MM.1S (cell line): Measurements from ENCODE around the gene ABCB4.
"Not testable (repeated sequence)": the region's sequence is repeated elsewhere in the genome, so short reads cannot be mapped to it uniquely, and the experiment has no call there.

ENCODE experiments used
- DNase-seq: peaks from one replicate; pipeline ENCODE4 v3.0.0-alpha.2; 2015
- H2AFZ ChIP-seq: fragments of 300-600 bp; sonication (generic); 2 replicates; pipeline ENCODE4 v1.6.0; 2016; ENCODE audit warnings: antibody characterized with exemption, low read length
- H3F3A ChIP-seq: fragments of 300-600 bp; sonication (generic); 2 replicates; pipeline ENCODE4 v1.6.1; 2016; ENCODE audit warnings: mild to moderate bottlenecking, antibody characterized with exemption, low read length, moderate library complexity, mixed read lengths; ENCODE audit not compliant: insufficient read depth
- H3K27ac ChIP-seq: fragments of 300-600 bp; sonication (generic); 2 replicates; pipeline ENCODE4 v1.5.1; 2016; ENCODE audit warnings: mild to moderate bottlenecking, low read length
- H3K27me3 ChIP-seq: fragments of 300-600 bp; sonication (generic); replicated peaks from 2 replicates; pipeline ENCODE4 v1.6.0; 2016; ENCODE audit warnings: low read length; ENCODE audit not compliant: insufficient read depth
- H3K36me3 ChIP-seq: fragments of 300-600 bp; sonication (generic); replicated peaks from 2 replicates; pipeline ENCODE4 v1.6.1; 2016; ENCODE audit warnings: mild to moderate bottlenecking, low read length, mixed read lengths; ENCODE audit not compliant: insufficient read depth
- H3K4me1 ChIP-seq: fragments of 300-600 bp; sonication (generic); 2 replicates; pipeline ENCODE4 v1.6.1; 2016; ENCODE audit warnings: low read length, mixed read lengths
- H3K4me2 ChIP-seq: fragments of 300-600 bp; sonication (generic); 2 replicates; pipeline ENCODE4 v1.6.0; 2016; ENCODE audit warnings: low read depth, low read length
- H3K4me3 ChIP-seq: fragments of 300-600 bp; sonication (generic); 2 replicates; pipeline ENCODE4 v1.5.1; 2016; ENCODE audit warnings: low read length, mixed read lengths
- H3K79me2 ChIP-seq: fragments of 300-600 bp; sonication (generic); 2 replicates; pipeline ENCODE4 v1.6.1; 2016; ENCODE audit warnings: mixed run types, low read length, mixed read lengths
- H3K9ac ChIP-seq: fragments of 300-600 bp; sonication (generic); 2 replicates; pipeline ENCODE4 v1.6.1; 2016; ENCODE audit warnings: low read length, mixed read lengths
- H3K9me2 ChIP-seq: fragments of 300-600 bp; sonication (generic); replicated peaks from 2 replicates; pipeline ENCODE4 v1.6.1; 2016; ENCODE audit warnings: mild to moderate bottlenecking, low read length, mixed read lengths; ENCODE audit not compliant: insufficient read depth
- H3K9me3 ChIP-seq: fragments of 300-600 bp; sonication (generic); replicated peaks from 2 replicates; pipeline ENCODE4 v1.6.1; 2016; ENCODE audit warnings: mild to moderate bottlenecking, low read length, mixed read lengths; ENCODE audit not compliant: insufficient read depth
- H4K20me1 ChIP-seq: fragments of 300-600 bp; sonication (generic); 2 replicates; pipeline ENCODE4 v1.6.1; 2016; ENCODE audit warnings: mild to moderate bottlenecking, low read length, moderate library complexity, mixed read lengths; ENCODE audit not compliant: insufficient read depth
- CTCF ChIP-seq: fragments of 300-600 bp; sonication (generic); IDR thresholded peaks from 2 replicates; pipeline ENCODE4 v1.5.1; 2016; ENCODE audit warnings: antibody characterized with exemption, low read length, mixed read lengths
- EZH2 ChIP-seq: fragments of 300-600 bp; sonication (generic); optimal IDR thresholded peaks from 2 replicates; pipeline ENCODE3; 2017; ENCODE audit warnings: low read depth, mild to moderate bottlenecking, antibody characterized with exemption, low read length, mixed read lengths
- EZH2phosphoT487 ChIP-seq: fragments of 300-600 bp; sonication (generic); IDR thresholded peaks from 2 replicates; pipeline ENCODE4 v1.6.1; 2018; ENCODE audit warnings: antibody characterized with exemption, low read length

The ABCB4 gene

GRCh38 chr7:87465534-87465880 lies 10.0 kb downstream of the ABCB4 start:
- not testable (repeated sequence) for H3F3A ChIP-seq, H3K4me2 ChIP-seq

GRCh38 chr7:87464830-87465533 lies 10.5 kb downstream of the ABCB4 start:
- not testable (repeated sequence) for H3K9ac ChIP-seq, H3K4me3 ChIP-seq, DNase-seq, H3F3A ChIP-seq, H3K36me3 ChIP-seq, H3K27me3 ChIP-seq, H3K4me1 ChIP-seq, H4K20me1 ChIP-seq, H3K4me2 ChIP-seq, H2AFZ ChIP-seq, H3K9me2 ChIP-seq, H3K79me2 ChIP-seq, H3K9me3 ChIP-seq, H3K27ac ChIP-seq

More at GRCh38 chr7:87465534-87465880, 10.0 kb downstream of the ABCB4 start:
- not testable (repeated sequence) for H3K9ac ChIP-seq, H4K20me1 ChIP-seq, H3K4me3 ChIP-seq, DNase-seq, H3K27ac ChIP-seq, H3K27me3 ChIP-seq, H3K9me2 ChIP-seq, H3K79me2 ChIP-seq, H2AFZ ChIP-seq, H3K36me3 ChIP-seq, H3K9me3 ChIP-seq, H3K4me1 ChIP-seq

- DNase-seq, result no peak
- Histone ChIP-seq H3K4me3 (no peak overlapping the region), H3F3A (no peaks in the 10 kb centered on the region), H4K20me1 (no peaks in the 10 kb centered on the region), H3K27me3 (no peaks in the 10 kb centered on the region), H3K36me3 (no peaks in the 10 kb centered on the region), H3K27ac (no peak overlapping the region), H3K9me3 (no peaks in the 10 kb centered on the region), H2AFZ (no peak overlapping the region), H3K9me2 (no peaks in the 10 kb centered on the region), H3K4me1 (no peaks in the 10 kb centered on the region), H3K9ac (no peak overlapping the region), H3K4me2 (no peak overlapping the region), H3K79me2 (no peaks in the 10 kb centered on the region)
- TF ChIP-seq CTCF (no peak), EZH2phosphoT487 (no peak), EZH2 (no peak)
Measured at GRCh38 chr7:87463982-87464381, 11.5 kb downstream of the ABCB4 start.

- H3K9ac ChIP-seq, H3K79me2 ChIP-seq, H3K4me3 ChIP-seq, H3K4me1 ChIP-seq, H3K9me2 ChIP-seq, H3K27me3 ChIP-seq, H3K36me3 ChIP-seq, DNase-seq, H3K9me3 ChIP-seq, H3F3A ChIP-seq, H3K27ac ChIP-seq, H4K20me1 ChIP-seq, H2AFZ ChIP-seq, H3K4me2 ChIP-seq: not testable (repeated sequence)
Measured at GRCh38 chr7:87460444-87460843, 15.0 kb downstream of the ABCB4 start.

GRCh38 chr7:87459941-87460340 lies 15.5 kb downstream of the ABCB4 start:
- H3K4me1 ChIP-seq, result no peaks in the 10 kb centered on the region
- H3K36me3 ChIP-seq, result no peaks in the 10 kb centered on the region

More at GRCh38 chr7:87459941-87460340, 15.5 kb downstream of the ABCB4 start:
- Histone ChIP-seq H3K9me2 (no peaks in the 10 kb centered on the region), H3K9me3 (no peaks in the 10 kb centered on the region), H3K27ac (no peak overlapping the region), H3K4me2 (no peak overlapping the region), H3K9ac (no peak overlapping the region), H3F3A (no peaks in the 10 kb centered on the region), H2AFZ (no peak overlapping the region), H4K20me1 (no peaks in the 10 kb centered on the region), H3K79me2 (no peaks in the 10 kb centered on the region), H3K4me3 (no peak overlapping the region), H3K27me3 (no peaks in the 10 kb centered on the region)
- TF ChIP-seq EZH2 (no peak), EZH2phosphoT487 (no peak), CTCF (no peak)
- DNase-seq, result no peak
